ENCODE measurements around the gene PKLR.
"Not testable (repeated sequence)": the region's sequence is repeated elsewhere in the genome, so short reads cannot be mapped to it uniquely, and the experiment has no call there.

PKLR gene

GRCh38 chr1:155254714-155255242 lies 46.5 kb downstream of the PKLR start:
- Histone ChIP-seq H3K9me3 (ENCODE audit: control insufficient read depth, insufficient read depth, low read depth, low read length) (no peaks in the 10 kb centered on the region), H3K27me3 (ENCODE audit: control insufficient read depth, insufficient read depth, low read length) (no peaks in the 10 kb centered on the region), H3K4me3 (ENCODE audit: low read depth, low read length) (peak overlapping the region; percentile 84), H3K27ac (ENCODE audit: low read depth, low read length) (no peak overlapping the region), H3K4me1 (ENCODE audit: control insufficient read depth, insufficient read depth, low read length) (peaks cover 26% of the 10 kb centered on the region), H3K9ac (ENCODE audit: low read length) (peak overlapping the region; percentile 29), H3K36me3 (ENCODE audit: control insufficient read depth, insufficient read depth, low read length) (peaks cover 21% of the 10 kb centered on the region)

GRCh38 chr1:155254228-155254713 lies 47.0 kb downstream of the PKLR start:
- peaks cover 16% of the 10 kb centered on the region for H3K36me3 ChIP-seq (ENCODE audit: control insufficient read depth, insufficient read depth, low read length)
- H3K27ac ChIP-seq (ENCODE audit: low read depth, low read length) = no peak overlapping the region
- peak overlapping the region; percentile 29 for H3K9ac ChIP-seq (ENCODE audit: low read length)
- H3K4me3 ChIP-seq (ENCODE audit: low read depth, low read length) = peak overlapping the region; percentile 84
- H3K4me1 ChIP-seq (ENCODE audit: control insufficient read depth, insufficient read depth, low read length) = peaks cover 26% of the 10 kb centered on the region
- H3K27me3 ChIP-seq (ENCODE audit: control insufficient read depth, insufficient read depth, low read length) = no peaks in the 10 kb centered on the region
- H3K9me3 ChIP-seq (ENCODE audit: control insufficient read depth, insufficient read depth, low read depth, low read length) = no peaks in the 10 kb centered on the region

DNA sequence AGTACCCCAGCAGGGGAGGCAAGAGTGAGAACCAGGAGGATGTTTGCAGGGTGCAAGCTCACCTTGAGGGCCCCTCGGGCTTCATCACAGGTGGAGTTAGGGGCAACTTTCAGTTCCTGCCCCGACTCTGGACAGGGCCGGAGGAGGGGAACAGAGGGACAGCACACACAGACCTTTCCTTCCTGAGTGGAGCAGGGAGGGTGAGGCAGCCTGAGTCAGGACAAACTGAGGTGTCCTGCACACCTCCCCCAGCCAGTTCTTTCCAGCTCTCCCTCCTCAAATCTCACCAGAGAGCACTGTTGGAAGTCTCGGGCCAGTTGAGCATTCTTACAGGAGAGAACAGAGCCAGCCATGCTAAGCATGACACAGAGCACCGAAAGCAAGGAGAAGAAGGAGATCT lies 47.4 kb downstream of the PKLR start:
- Histone ChIP-seq H3K36me3 (ENCODE audit: control insufficient read depth, insufficient read depth, low read length) (peaks cover 16% of the 10 kb centered on the region), H3K9me3 (ENCODE audit: control insufficient read depth, insufficient read depth, low read depth, low read length) (no peaks in the 10 kb centered on the region), H3K4me1 (ENCODE audit: control insufficient read depth, insufficient read depth, low read length) (peaks cover 26% of the 10 kb centered on the region), H3K4me3 (ENCODE audit: low read depth, low read length) (peak overlapping the region; percentile 84), H3K27me3 (ENCODE audit: control insufficient read depth, insufficient read depth, low read length) (no peaks in the 10 kb centered on the region), H3K9ac (ENCODE audit: low read length) (peak overlapping the region; percentile 29), H3K27ac (ENCODE audit: low read depth, low read length) (no peak overlapping the region)

- Histone ChIP-seq H3K27me3 (ENCODE audit: control insufficient read depth, insufficient read depth, low read length) (no peaks in the 10 kb centered on the region), H3K27ac (ENCODE audit: low read depth, low read length) (no peak overlapping the region), H3K4me1 (ENCODE audit: control insufficient read depth, insufficient read depth, low read length) (peaks cover 26% of the 10 kb centered on the region), H3K9me3 (ENCODE audit: control insufficient read depth, insufficient read depth, low read depth, low read length) (no peaks in the 10 kb centered on the region), H3K36me3 (ENCODE audit: control insufficient read depth, insufficient read depth, low read length) (peaks cover 16% of the 10 kb centered on the region), H3K9ac (ENCODE audit: low read length) (no peak overlapping the region), H3K4me3 (ENCODE audit: low read depth, low read length) (peak overlapping the region; percentile 84; the same call in 1 of the 2 replicates)
These were observed 48.0 kb downstream of the PKLR start for GRCh38 chr1:155253208-155253607.

DNA sequence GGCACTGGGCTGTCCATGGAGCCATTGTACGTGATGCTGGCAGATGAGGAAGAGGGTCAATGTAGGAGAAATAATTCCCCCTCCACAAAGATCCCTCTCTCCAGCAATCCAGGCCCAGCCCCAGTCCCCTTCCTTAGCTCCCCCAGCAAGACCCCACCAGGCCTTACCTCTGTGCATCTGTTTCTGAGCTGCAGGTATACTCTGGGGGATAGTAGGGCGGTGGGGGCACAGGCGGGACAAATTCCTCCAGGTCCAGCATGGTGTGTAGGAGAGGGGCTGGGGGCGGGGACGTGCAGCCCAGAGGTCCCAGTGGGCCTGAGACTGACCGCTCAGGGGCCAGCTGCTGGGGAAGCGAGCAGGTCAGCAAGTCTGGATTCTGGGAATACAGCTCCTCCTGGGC lies 49.7 kb downstream of the PKLR start:
- Histone ChIP-seq H3K9ac (ENCODE audit: low read length) (no peak overlapping the region), H3K27ac (ENCODE audit: low read depth, low read length) (no peak overlapping the region), H3K4me3 (ENCODE audit: low read depth, low read length) (no peak overlapping the region), H3K4me1 (ENCODE audit: control insufficient read depth, insufficient read depth, low read length) (peaks cover 26% of the 10 kb centered on the region), H3K27me3 (ENCODE audit: control insufficient read depth, insufficient read depth, low read length) (peaks cover under 1% of the 10 kb centered on the region; the same call in 1 of the 2 replicates), H3K36me3 (ENCODE audit: control insufficient read depth, insufficient read depth, low read length) (peaks cover 17% of the 10 kb centered on the region), H3K9me3 (ENCODE audit: control insufficient read depth, insufficient read depth, low read depth, low read length) (no peaks in the 10 kb centered on the region)

DNA sequence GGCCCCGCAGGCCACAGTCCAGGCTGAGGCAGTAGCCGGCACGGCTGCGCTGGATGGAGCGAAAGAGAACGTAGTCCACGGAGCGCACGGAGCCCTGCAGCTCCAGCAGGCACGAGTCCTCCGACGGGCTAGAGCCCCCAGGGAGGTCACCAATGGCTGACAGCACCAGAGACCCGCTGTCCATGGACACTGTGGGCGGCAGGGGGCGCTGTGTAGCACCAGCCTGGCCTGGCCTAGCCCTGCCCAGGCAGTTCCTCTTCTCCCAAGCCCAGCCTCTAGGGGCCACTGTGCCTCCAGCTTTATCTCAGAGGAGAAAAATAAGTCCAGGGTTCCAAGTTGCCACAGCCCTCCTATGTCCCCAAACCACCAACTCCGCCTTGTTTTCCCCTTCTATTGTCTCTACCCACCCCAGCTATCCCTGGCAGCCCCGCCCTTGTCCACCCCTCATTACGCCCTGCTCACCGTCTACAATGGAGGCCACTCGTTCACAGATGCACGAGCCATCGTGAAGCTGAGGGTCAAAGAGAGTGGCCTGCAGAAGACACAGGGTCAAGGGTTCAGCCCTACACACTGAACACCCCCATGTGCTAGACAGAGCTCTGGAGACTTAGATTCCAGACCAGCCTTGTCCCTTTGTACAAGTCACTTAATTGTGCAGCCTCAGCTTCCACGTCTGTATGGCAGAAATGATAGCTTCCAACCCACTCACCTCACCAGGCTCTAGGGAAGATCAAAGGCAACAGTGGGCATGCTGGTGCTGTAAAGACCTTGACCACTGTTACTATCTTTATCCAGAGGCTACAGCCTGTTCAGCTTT lies 50.4 kb downstream of the PKLR start:
- Histone ChIP-seq H3K36me3 (ENCODE audit: control insufficient read depth, insufficient read depth, low read length) (peaks cover 15% of the 10 kb centered on the region), H3K27ac (ENCODE audit: low read depth, low read length) (no peak overlapping the region)

DNA sequence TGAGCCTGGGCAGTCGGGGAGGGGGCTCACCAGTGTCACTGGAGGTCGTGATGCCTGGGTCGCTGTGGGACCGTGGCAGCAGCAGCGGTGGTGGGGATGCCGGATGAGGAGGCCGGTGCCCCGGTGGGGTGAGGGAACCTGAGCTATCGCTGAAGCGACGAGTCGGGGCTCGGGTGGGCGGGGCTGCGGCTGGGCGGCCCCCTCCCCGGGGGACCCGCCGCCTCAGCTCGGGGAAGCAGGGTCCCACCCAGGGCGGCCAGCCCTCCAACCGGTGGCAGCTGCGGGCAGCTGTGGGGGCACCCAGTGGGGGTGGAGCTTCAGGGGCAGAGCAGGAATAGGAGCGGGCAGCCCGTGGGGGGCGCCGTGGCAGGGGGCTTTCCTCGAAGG lies 51.0 kb downstream of the PKLR start:
- Histone ChIP-seq H3K4me3 (ENCODE audit: low read depth, low read length) (peak overlapping the region; percentile 64), H3K27me3 (ENCODE audit: control insufficient read depth, insufficient read depth, low read length) (peaks cover 12% of the 10 kb centered on the region; the same call in 1 of the 2 replicates), H3K9me3 (ENCODE audit: control insufficient read depth, insufficient read depth, low read depth, low read length) (no peaks in the 10 kb centered on the region), H3K27ac (ENCODE audit: low read depth, low read length) (no peak overlapping the region), H3K4me1 (ENCODE audit: control insufficient read depth, insufficient read depth, low read length) (peaks cover 21% of the 10 kb centered on the region), H3K9ac (ENCODE audit: low read length) (peak overlapping the region; percentile 56), H3K36me3 (ENCODE audit: control insufficient read depth, insufficient read depth, low read length) (peaks cover 15% of the 10 kb centered on the region)

More for the DNA sequence above, 50.4 kb downstream of the PKLR start:
- Histone ChIP-seq H3K4me1 (ENCODE audit: control insufficient read depth, insufficient read depth, low read length) (peaks cover 23% of the 10 kb centered on the region), H3K27me3 (ENCODE audit: control insufficient read depth, insufficient read depth, low read length) (peaks cover 8% of the 10 kb centered on the region; the same call in 1 of the 2 replicates), H3K9ac (ENCODE audit: low read length) (peak overlapping the region; percentile 52), H3K9me3 (ENCODE audit: control insufficient read depth, insufficient read depth, low read depth, low read length) (no peaks in the 10 kb centered on the region), H3K4me3 (ENCODE audit: low read depth, low read length) (peak overlapping the region; percentile 64)

GRCh38 chr1:155247667-155248553 lies 53.3 kb downstream of the PKLR start:
- H3K36me3 ChIP-seq (ENCODE audit: control insufficient read depth, insufficient read depth, low read length) = peaks cover 15% of the 10 kb centered on the region
- H3K27ac ChIP-seq (ENCODE audit: low read depth, low read length) = no peak overlapping the region
- no peaks in the 10 kb centered on the region for H3K9me3 ChIP-seq (ENCODE audit: control insufficient read depth, insufficient read depth, low read depth, low read length)
- peaks cover 12% of the 10 kb centered on the region; the same call in 1 of the 2 replicates for H3K27me3 ChIP-seq (ENCODE audit: control insufficient read depth, insufficient read depth, low read length)
- peaks cover 15% of the 10 kb centered on the region; the same call in 1 of the 2 replicates for H3K4me1 ChIP-seq (ENCODE audit: control insufficient read depth, insufficient read depth, low read length)
- H3K9ac ChIP-seq (ENCODE audit: low read length) = no peak overlapping the region
- H3K4me3 ChIP-seq (ENCODE audit: low read depth, low read length) = no peak overlapping the region

DNA sequence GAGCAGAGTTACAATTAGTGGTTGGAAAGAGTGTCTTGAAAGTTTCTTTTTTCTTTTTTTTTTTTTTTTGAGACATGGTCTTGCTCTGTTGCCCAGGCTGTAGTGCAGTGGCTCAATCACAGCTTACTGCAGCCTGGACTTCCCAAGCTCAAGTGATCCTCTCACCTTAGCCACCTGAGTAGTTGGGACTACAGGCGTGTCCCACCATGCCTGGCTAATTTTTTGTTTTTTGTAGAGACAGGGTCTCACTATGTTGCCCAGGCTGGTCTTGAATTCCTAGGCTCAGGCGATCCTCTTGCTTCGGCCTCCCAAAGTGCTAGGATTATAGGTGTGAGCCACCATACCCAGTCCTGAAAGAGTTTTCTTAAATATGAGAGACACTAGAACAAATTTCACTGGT lies 54.4 kb downstream of the PKLR start:
- peaks cover 12% of the 10 kb centered on the region; the same call in 1 of the 2 replicates for H3K27me3 ChIP-seq (ENCODE audit: control insufficient read depth, insufficient read depth, low read length)
- H3K9ac ChIP-seq (ENCODE audit: low read length); H3K27ac ChIP-seq (ENCODE audit: low read depth, low read length); H3K9me3 ChIP-seq (ENCODE audit: control insufficient read depth, insufficient read depth, low read depth, low read length); H3K4me3 ChIP-seq (ENCODE audit: low read depth, low read length): not testable (repeated sequence)
- peaks cover 15% of the 10 kb centered on the region; the same call in 1 of the 2 replicates for H3K4me1 ChIP-seq (ENCODE audit: control insufficient read depth, insufficient read depth, low read length)
- peaks cover 15% of the 10 kb centered on the region for H3K36me3 ChIP-seq (ENCODE audit: control insufficient read depth, insufficient read depth, low read length)

GRCh38 chr1:155245163-155245524 lies 56.1 kb downstream of the PKLR start:
- no peaks in the 10 kb centered on the region for H3K9me3 ChIP-seq (ENCODE audit: control insufficient read depth, insufficient read depth, low read depth, low read length)
- H3K4me3 ChIP-seq (ENCODE audit: low read depth, low read length) = peak overlapping the region; percentile 64
- H3K27me3 ChIP-seq (ENCODE audit: control insufficient read depth, insufficient read depth, low read length) = peaks cover 12% of the 10 kb centered on the region; the same call in 1 of the 2 replicates
- H3K27ac ChIP-seq (ENCODE audit: low read depth, low read length) = no peak overlapping the region
- H3K36me3 ChIP-seq (ENCODE audit: control insufficient read depth, insufficient read depth, low read length) = peaks cover 15% of the 10 kb centered on the region
- peak overlapping the region; percentile 75 for H3K9ac ChIP-seq (ENCODE audit: low read length)
- peaks cover 11% of the 10 kb centered on the region; the same call in 1 of the 2 replicates for H3K4me1 ChIP-seq (ENCODE audit: control insufficient read depth, insufficient read depth, low read length)

Measured in HUES6 (cell line).